Loucy (cell line): Measurements from ENCODE around the gene EMP1.

Experiments
- EZH2phosphoT487 ChIP-seq: fragments of 200-600 bp; IDR thresholded peaks from 2 replicates; pipeline ENCODE4 v1.6.1; 2018; ENCODE audit warnings: antibody characterized with exemption, mild to moderate bottlenecking, moderate library complexity, borderline replicate concordance
- TF ChIP-seq, protein P1 (sequence below): fragments of 200-600 bp; sonication (generic); conservative IDR thresholded peaks from 2 replicates; pipeline ENCODE4 v1.5.1; 2014; ENCODE audit warnings: mild to moderate bottlenecking, antibody characterized with exemption, low read length

DNA sequence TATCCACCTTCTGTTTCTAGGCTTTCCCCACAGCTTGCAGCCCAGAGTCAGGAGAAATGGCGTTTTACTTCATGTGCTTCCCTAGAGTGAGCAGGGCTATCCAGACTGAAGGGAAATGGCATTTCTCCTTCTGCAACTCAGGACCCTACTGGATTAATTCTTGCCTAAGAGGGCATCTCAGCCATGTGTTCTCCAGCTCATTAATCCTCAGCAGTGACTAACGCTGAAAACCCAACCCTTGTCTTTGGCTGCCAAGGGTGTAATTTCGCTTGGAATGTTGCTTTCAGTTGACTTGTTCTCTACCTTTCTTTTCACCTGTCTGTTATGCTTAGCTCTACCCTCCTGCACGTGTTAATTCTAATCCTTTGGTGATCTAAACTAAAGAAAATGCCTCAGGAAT is 21.0 kb upstream of the EMP1 start:
- TF ChIP-seq, protein P1, sequence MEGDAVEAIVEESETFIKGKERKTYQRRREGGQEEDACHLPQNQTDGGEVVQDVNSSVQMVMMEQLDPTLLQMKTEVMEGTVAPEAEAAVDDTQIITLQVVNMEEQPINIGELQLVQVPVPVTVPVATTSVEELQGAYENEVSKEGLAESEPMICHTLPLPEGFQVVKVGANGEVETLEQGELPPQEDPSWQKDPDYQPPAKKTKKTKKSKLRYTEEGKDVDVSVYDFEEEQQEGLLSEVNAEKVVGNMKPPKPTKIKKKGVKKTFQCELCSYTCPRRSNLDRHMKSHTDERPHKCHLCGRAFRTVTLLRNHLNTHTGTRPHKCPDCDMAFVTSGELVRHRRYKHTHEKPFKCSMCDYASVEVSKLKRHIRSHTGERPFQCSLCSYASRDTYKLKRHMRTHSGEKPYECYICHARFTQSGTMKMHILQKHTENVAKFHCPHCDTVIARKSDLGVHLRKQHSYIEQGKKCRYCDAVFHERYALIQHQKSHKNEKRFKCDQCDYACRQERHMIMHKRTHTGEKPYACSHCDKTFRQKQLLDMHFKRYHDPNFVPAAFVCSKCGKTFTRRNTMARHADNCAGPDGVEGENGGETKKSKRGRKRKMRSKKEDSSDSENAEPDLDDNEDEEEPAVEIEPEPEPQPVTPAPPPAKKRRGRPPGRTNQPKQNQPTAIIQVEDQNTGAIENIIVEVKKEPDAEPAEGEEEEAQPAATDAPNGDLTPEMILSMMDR: no peak
- TF ChIP-seq EZH2phosphoT487: no peak
